IPS DF 6.9 (cell line): ENCODE results near the gene PIP4K2A.
"Not testable (repeated sequence)": the region's sequence is repeated elsewhere in the genome, so short reads cannot be mapped to it uniquely, and the experiment has no call there.

ENCODE experiments used
- DNase-seq: peaks from one replicate; pipeline ENCODE4 v3.0.0-alpha.2; 2013; ENCODE audit warnings: low read depth, low spot score
- H3K27ac ChIP-seq: one replicate; pipeline ENCODE4 v1.5.1; 2013; ENCODE audit warnings: low read length, control low read depth
- H3K27me3 ChIP-seq: 2 replicates; pipeline ENCODE4 v1.6.1; 2013; ENCODE audit warnings: mild to moderate bottlenecking, low read length; ENCODE audit not compliant: control insufficient read depth, insufficient read depth
- H3K36me3 ChIP-seq: 2 replicates; pipeline ENCODE4 v1.6.1; 2013; ENCODE audit warnings: low read length; ENCODE audit not compliant: control insufficient read depth, insufficient read depth
- H3K4me1 ChIP-seq: 2 replicates; pipeline ENCODE4 v1.6.1; 2013; ENCODE audit warnings: low read length; ENCODE audit not compliant: control insufficient read depth, insufficient read depth
- H3K4me3 ChIP-seq: 2 replicates; pipeline ENCODE4 v1.5.1; 2013; ENCODE audit warnings: mild to moderate bottlenecking, low read length
- H3K9me3 ChIP-seq: 2 replicates; pipeline ENCODE4 v1.6.1; 2013; ENCODE audit warnings: low read length, inconsistent platforms; ENCODE audit not compliant: control insufficient read depth, insufficient read depth
- WGBS: extraction: QIAGEN DNeasy Blood & Tissue Kit; methylation state at CpG from one replicate; pipeline ENCODE4 v1.1.7; 2013; ENCODE audit warnings: mixed read lengths, missing lambda C conversion rate; ENCODE audit not compliant: insufficient read length, insufficient coverage; 5-methylcytosine and 5-hydroxymethylcytosine counted together

PIP4K2A gene

GRCh38 chr10:22531441-22531840, 182.9 kb downstream of the PIP4K2A start:
- DNase-seq, result no peak
- H3K27ac ChIP-seq, result no peak overlapping the region
- WGBS, result no CpG with 5 or more reads among the region's 2 CpGs
- no peak overlapping the region for H3K4me3 ChIP-seq
- no peaks in the 10 kb centered on the region for H3K27me3 ChIP-seq
- H3K9me3 ChIP-seq, result no peaks in the 10 kb centered on the region
- no peaks in the 10 kb centered on the region for H3K4me1 ChIP-seq
- H3K36me3 ChIP-seq, result no peaks in the 10 kb centered on the region

GRCh38 chr10:22531008-22531407, 183.4 kb downstream of the PIP4K2A start:
- no peaks in the 10 kb centered on the region for H3K4me1 ChIP-seq
- H3K27ac ChIP-seq, result no peak overlapping the region
- DNase-seq, result no peak
- no CpG with 5 or more reads among the region's 3 CpGs for WGBS
- no peak overlapping the region for H3K4me3 ChIP-seq
- H3K27me3 ChIP-seq, result no peaks in the 10 kb centered on the region
- H3K9me3 ChIP-seq, result no peaks in the 10 kb centered on the region; the same call in 1 of the 2 replicates
- H3K36me3 ChIP-seq, result no peaks in the 10 kb centered on the region

- no peak for DNase-seq
- no peaks in the 10 kb centered on the region for H3K27me3 ChIP-seq
- no peaks in the 10 kb centered on the region; the same call in 1 of the 2 replicates for H3K9me3 ChIP-seq
- H3K27ac ChIP-seq, result no peak overlapping the region
- WGBS, result no CpG with 5 or more reads among the region's 2 CpGs
- H3K4me1 ChIP-seq, result no peaks in the 10 kb centered on the region
- no peaks in the 10 kb centered on the region for H3K36me3 ChIP-seq
- H3K4me3 ChIP-seq, result no peak overlapping the region
Observed at GRCh38 chr10:22527520-22527919, 186.9 kb downstream of the PIP4K2A start.

- H3K27me3 ChIP-seq, H3K27ac ChIP-seq, H3K4me1 ChIP-seq, H3K36me3 ChIP-seq, H3K9me3 ChIP-seq, H3K4me3 ChIP-seq, DNase-seq: not testable (repeated sequence)
Observed at GRCh38 chr10:22524333-22524732, 190.0 kb downstream of the PIP4K2A start.

GRCh38 chr10:22520645-22521044, 193.7 kb downstream of the PIP4K2A start:
- H3K4me3 ChIP-seq, H3K36me3 ChIP-seq, H3K4me1 ChIP-seq, H3K27ac ChIP-seq, H3K9me3 ChIP-seq, H3K27me3 ChIP-seq, DNase-seq: not testable (repeated sequence)

GRCh38 chr10:22518167-22518724, 196.1 kb downstream of the PIP4K2A start:
- H3K4me1 ChIP-seq, result peaks cover 3% of the 10 kb centered on the region; the same call in 1 of the 2 replicates
- WGBS, result no CpG with 5 or more reads among the region's 3 CpGs
- no peak for DNase-seq
- H3K9me3 ChIP-seq, result no peaks in the 10 kb centered on the region
- H3K36me3 ChIP-seq, result no peaks in the 10 kb centered on the region
- H3K27me3 ChIP-seq, result no peaks in the 10 kb centered on the region
- no peak overlapping the region for H3K4me3 ChIP-seq
- H3K27ac ChIP-seq, result no peak overlapping the region

- no peak for DNase-seq
- Histone ChIP-seq H3K27me3 (no peaks in the 10 kb centered on the region), H3K9me3 (no peaks in the 10 kb centered on the region), H3K4me3 (no peak overlapping the region), H3K4me1 (peaks cover 3% of the 10 kb centered on the region; the same call in 1 of the 2 replicates), H3K36me3 (no peaks in the 10 kb centered on the region), H3K27ac (no peak overlapping the region)
- no CpG with 5 or more reads among the region's 3 CpGs for WGBS
Observed at GRCh38 chr10:22515009-22515408, 199.4 kb downstream of the PIP4K2A start.

- H3K4me3 ChIP-seq, H3K27me3 ChIP-seq, DNase-seq, H3K9me3 ChIP-seq, H3K36me3 ChIP-seq, H3K4me1 ChIP-seq, H3K27ac ChIP-seq: not testable (repeated sequence)
- WGBS, result no CpG with 5 or more reads among the region's 3 CpGs
Observed at GRCh38 chr10:22514414-22514758, 200.0 kb downstream of the PIP4K2A start.

GRCh38 chr10:22513483-22514413, 200.6 kb downstream of the PIP4K2A start:
- WGBS, result no CpG with 5 or more reads among the region's 19 CpGs
- not testable (repeated sequence) for H3K4me1 ChIP-seq, H3K9me3 ChIP-seq, H3K36me3 ChIP-seq, H3K4me3 ChIP-seq, H3K27me3 ChIP-seq, H3K27ac ChIP-seq
- peak; percentile 43 for DNase-seq

GRCh38 chr10:22512015-22512414, 202.4 kb downstream of the PIP4K2A start:
- not testable (repeated sequence) for H3K4me3 ChIP-seq, H3K4me1 ChIP-seq, H3K9me3 ChIP-seq, DNase-seq, H3K36me3 ChIP-seq, H3K27ac ChIP-seq, H3K27me3 ChIP-seq
- WGBS, result no CpG with 5 or more reads among the region's 5 CpGs

- WGBS, result no CpG with 5 or more reads among the region's 2 CpGs
- not testable (repeated sequence) for H3K36me3 ChIP-seq, H3K9me3 ChIP-seq, H3K4me3 ChIP-seq, H3K4me1 ChIP-seq, H3K27me3 ChIP-seq, DNase-seq, H3K27ac ChIP-seq
Observed at GRCh38 chr10:22508214-22508613, 206.2 kb downstream of the PIP4K2A start.
